Measurements from ENCODE around the gene C19orf25.

DNA sequence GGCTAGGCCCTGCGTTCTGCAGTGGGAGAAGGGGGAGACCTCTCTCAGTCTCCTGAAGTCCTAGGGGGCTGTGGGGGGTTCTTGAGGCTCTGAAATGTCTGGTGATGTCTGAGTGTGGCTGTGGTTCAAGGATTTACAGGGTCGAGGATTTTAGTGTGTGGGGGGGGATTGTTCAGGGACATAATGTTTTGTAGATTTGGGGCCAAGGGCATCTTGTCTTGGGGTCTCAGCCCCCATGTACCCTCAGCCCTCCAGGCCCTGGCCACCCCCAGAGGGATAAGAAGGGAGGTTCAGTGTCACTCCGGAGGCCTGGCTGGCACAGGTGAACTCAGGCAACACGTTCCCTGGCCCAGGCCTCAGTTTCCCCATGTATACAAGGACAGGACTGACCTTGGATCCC is 31.5 kb downstream of the C19orf25 start:
- no peak for TF ChIP-seq POLR2A (IDR thresholded peaks at IDR 0.05; ENCODE audit: low read depth, low read length)
- TF ChIP-seq TAF1 (IDR thresholded peaks at IDR 0.05; ENCODE audit: low read depth, low read length), result no peak
